Measurements from ENCODE around the gene ADGRB3. TPM values are rescaled to one million over a fixed set of nuclear protein-coding genes. Genes with fewer than 3 reads are reported as not detected.
"Not testable (repeated sequence)": the region's sequence is repeated elsewhere in the genome, so short reads cannot be mapped to it uniquely, and the experiment has no call there.

The ADGRB3 gene
- total RNA-seq, 1 donor from 2014 or later: not detected

DNA sequence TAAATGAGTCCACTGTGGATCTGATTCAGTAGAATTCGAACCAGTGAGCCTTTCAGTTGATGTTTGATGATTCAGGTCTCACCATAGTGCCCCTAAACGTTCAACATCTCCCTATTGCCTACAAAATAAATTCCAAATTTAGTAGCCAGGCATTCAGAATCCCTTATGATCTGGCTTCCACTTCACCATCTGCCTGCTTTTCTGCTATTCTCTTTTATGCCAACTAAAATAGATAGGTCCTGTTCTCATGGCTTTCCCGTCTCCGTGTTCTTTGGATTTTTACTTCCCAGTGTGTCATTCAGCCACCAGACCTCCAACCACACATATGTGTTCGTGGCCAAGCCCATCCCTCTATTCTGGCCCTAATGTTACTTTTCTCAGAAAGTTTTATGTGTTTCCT, 751.3 kb downstream of the ADGRB3 start:
- DNase-seq (ENCODE audit: extremely low read depth, low read depth, low spot score): no peak

- no peak for DNase-seq (ENCODE audit: extremely low read depth, low read depth, low spot score)
These were observed 755.0 kb downstream of the ADGRB3 start for GRCh38 chr6:69390125-69390524.

- DNase-seq (ENCODE audit: extremely low read depth, low read depth, low spot score): no peak
These were observed 756.0 kb downstream of the ADGRB3 start for GRCh38 chr6:69391106-69391505.

GRCh38 chr6:69392745-69393144, 757.7 kb downstream of the ADGRB3 start:
- DNase-seq (ENCODE audit: extremely low read depth, low read depth, low spot score): no peak

DNA sequence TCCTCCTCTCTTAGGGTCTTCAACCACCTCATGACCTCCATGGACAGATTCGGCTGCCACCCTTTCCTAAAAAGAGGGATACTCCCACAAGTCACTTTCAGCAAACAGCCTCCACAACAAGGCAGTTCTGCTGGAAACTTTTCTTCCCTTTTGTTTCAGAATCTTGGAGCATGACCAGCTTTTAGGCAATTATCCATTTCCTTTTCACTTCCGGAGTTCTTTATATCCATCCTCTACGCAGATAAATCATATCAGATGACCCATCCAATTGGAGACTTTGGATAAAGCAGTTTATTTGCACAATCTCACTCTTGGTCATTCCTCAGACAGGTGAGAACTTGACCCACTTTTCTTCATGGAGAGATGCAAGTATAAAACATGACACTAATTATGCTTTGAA, 763.2 kb downstream of the ADGRB3 start:
- no peak for DNase-seq (ENCODE audit: extremely low read depth, low read depth, low spot score)

- DNase-seq (ENCODE audit: extremely low read depth, low read depth, low spot score): no peak
These were observed 763.6 kb downstream of the ADGRB3 start for GRCh38 chr6:69398729-69399128.

GRCh38 chr6:69408886-69409285, 773.8 kb downstream of the ADGRB3 start:
- DNase-seq (ENCODE audit: extremely low read depth, low read depth, low spot score): no peak

GRCh38 chr6:69416776-69417175, 781.7 kb downstream of the ADGRB3 start:
- no peak for DNase-seq (ENCODE audit: extremely low read depth, low read depth, low spot score)

DNA sequence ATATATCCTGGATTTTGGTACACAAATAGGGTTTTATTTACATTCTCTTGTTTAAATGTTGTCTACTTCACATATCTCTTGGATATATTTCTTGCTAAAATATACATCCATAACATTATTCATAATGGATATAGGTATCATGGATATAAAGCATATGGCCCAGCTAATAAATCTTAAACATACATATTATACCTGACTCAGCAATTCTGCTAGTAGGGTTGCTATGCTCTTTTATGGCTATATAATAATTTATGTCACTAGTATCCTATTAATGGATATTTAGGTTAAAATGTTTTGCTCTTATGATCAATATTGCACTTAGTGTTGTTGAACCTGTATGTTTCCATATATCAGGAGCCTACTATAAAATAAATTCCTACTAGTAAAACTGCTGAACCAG, 786.2 kb downstream of the ADGRB3 start:
- DNase-seq (ENCODE audit: extremely low read depth, low read depth, low spot score): no peak

- DNase-seq (ENCODE audit: extremely low read depth, low read depth, low spot score): no peak
These were observed 786.9 kb downstream of the ADGRB3 start for GRCh38 chr6:69422020-69422419.

DNA sequence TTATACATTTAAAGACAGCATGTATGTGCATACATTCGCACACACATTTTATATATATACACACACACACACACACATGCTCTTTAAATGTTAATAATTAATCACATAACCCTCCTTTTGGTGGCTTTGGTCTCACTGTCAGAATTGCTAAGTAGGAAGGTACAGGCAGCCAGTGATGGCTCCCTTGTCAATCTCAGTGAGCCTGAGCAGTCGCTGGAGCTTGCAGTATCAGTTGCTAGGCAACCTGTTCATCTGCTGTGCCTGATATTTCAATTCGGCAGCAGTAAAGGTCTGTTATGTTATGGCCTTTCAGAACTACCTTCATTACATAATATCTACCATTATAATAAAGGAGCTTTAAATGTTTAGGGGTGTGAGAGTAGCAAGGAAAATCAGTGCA, 787.4 kb downstream of the ADGRB3 start:
- no peak for DNase-seq (ENCODE audit: extremely low read depth, low read depth, low spot score)

GRCh38 chr6:69423785-69424184, 788.7 kb downstream of the ADGRB3 start:
- DNase-seq (ENCODE audit: extremely low read depth, low read depth, low spot score): no peak

GRCh38 chr6:69424581-69424980, 789.5 kb downstream of the ADGRB3 start:
- DNase-seq (ENCODE audit: extremely low read depth, low read depth, low spot score): no peak

DNA sequence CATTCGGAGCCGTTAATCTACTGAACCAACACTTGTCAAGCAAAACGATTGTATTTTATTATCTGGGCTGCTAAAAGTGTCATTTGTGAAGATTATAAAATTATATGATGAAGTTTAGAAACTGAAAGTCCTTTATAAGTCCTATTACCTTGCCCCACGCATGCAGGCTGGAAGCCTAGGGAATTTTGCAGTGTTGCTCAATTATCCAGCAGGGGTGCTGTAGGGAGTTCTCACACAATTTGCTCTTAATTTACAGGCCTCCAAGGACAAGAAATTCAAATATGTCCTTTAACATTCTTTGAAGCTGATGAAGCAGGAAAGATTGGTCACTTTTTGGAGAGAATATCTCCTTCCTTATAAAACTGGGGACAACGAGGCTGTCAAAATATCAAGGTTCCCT, 792.8 kb downstream of the ADGRB3 start:
- DNase-seq (ENCODE audit: extremely low read depth, low read depth, low spot score): no peak

GRCh38 chr6:69432168-69432567, 797.1 kb downstream of the ADGRB3 start:
- not testable (repeated sequence) for DNase-seq (ENCODE audit: extremely low read depth, low read depth, low spot score)

DNA sequence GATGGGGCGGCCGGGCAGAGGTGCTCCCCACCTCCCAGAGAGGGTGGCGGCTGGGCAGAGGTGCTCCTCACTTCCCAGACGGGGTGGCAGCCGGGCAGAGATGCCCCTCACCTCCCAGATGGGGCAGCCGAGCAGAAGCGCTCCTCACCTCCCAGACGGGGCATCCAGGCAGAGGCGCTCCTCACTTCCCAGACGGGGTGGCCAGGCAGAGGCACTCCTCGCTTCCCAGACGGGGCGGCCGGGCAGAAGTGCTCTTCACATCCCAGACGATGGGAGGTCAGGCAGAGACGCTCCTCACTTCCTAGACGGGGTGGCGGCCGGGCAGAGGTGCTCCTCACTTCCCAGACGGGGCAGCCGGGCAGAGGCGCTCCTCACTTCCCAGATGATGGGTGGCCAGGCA, 798.0 kb downstream of the ADGRB3 start:
- DNase-seq (ENCODE audit: extremely low read depth, low read depth, low spot score): not testable (repeated sequence)

DNA sequence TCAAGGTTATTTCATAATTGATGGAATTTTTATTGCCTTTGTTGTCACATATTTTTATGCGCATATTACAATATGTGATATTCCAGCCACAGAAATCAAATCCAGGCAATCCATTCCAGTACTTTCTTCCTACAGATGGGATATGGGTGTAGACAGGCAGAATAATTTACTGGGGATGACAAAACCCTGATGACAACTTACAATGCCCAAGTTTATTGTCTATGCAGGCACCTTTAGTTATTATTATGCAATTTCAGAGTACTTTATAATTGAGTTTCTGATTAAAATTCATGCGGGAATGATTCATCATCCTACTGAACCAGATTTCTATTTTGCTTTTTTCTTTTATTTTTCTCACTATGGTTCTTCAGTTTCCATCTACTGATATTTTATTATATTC, 803.0 kb downstream of the ADGRB3 start:
- DNase-seq (ENCODE audit: extremely low read depth, low read depth, low spot score): no peak
